HL-60 (cell line): Measurements from ENCODE around the gene MBTD1.
"Not testable (repeated sequence)": the region's sequence is repeated elsewhere in the genome, so short reads cannot be mapped to it uniquely, and the experiment has no call there.

ENCODE experiments used
- DNase-seq, 2 experiments: peaks; one replicate each; pipeline ENCODE4 v3.0.0-alpha.2; 2010 to 2020; ENCODE audit warnings: low read depth in 1 of 2, low spot score in 1 of 2
- H3K27ac ChIP-seq: fragments of 250-450 bp; sonication (Bioruptor Pico); replicated peaks from 2 replicates; pipeline ENCODE4 v1.5.1; 2020; ENCODE audit warnings: mild to moderate bottlenecking, moderate library complexity
- H3K27me3 ChIP-seq: fragments of 250-450 bp; sonication (Bioruptor Pico); 2 replicates; pipeline ENCODE4 v1.5.1; 2021; ENCODE audit warnings: mild to moderate bottlenecking, moderate library complexity; ENCODE audit not compliant: insufficient read depth, poor library complexity, severe bottlenecking
- H3K4me3 ChIP-seq: replicated peaks from 2 replicates; pipeline ENCODE4 v1.5.1; 2011; ENCODE audit warnings: mild to moderate bottlenecking, control low read depth, low read length; ENCODE audit not compliant: insufficient read depth
- CTCF ChIP-seq: IDR thresholded peaks from one replicate; pipeline ENCODE4 v1.5.1; 2011; ENCODE audit warnings: low read length, control low read depth, inconsistent platforms; ENCODE audit not compliant: insufficient read depth
- GABPA ChIP-seq: IDR thresholded peaks from 2 replicates; pipeline ENCODE4 v1.6.1; 2012; ENCODE audit warnings: low read depth
- POLR2AphosphoS5 ChIP-seq: IDR thresholded peaks from 2 replicates; pipeline ENCODE4 v1.6.1; 2012; ENCODE audit warnings: low read depth
- SPI1 ChIP-seq: IDR thresholded peaks from 2 replicates; pipeline ENCODE4 v1.6.1; 2012; ENCODE audit warnings: low read depth, mild to moderate bottlenecking, borderline replicate concordance
- TF ChIP-seq, protein P1 (sequence below): IDR thresholded peaks from 2 replicates; pipeline ENCODE4 v1.6.1; 2012; ENCODE audit warnings: low read depth; ENCODE audit not compliant: insufficient replicate concordance

Gene MBTD1

GRCh38 chr17:51184124-51184523, 75.7 kb downstream of the MBTD1 start:
- no peak for DNase-seq
- TF ChIP-seq GABPA (no peak), POLR2AphosphoS5 (no peak), CTCF (no peak), SPI1 (no peak)
- TF ChIP-seq, protein P1, sequence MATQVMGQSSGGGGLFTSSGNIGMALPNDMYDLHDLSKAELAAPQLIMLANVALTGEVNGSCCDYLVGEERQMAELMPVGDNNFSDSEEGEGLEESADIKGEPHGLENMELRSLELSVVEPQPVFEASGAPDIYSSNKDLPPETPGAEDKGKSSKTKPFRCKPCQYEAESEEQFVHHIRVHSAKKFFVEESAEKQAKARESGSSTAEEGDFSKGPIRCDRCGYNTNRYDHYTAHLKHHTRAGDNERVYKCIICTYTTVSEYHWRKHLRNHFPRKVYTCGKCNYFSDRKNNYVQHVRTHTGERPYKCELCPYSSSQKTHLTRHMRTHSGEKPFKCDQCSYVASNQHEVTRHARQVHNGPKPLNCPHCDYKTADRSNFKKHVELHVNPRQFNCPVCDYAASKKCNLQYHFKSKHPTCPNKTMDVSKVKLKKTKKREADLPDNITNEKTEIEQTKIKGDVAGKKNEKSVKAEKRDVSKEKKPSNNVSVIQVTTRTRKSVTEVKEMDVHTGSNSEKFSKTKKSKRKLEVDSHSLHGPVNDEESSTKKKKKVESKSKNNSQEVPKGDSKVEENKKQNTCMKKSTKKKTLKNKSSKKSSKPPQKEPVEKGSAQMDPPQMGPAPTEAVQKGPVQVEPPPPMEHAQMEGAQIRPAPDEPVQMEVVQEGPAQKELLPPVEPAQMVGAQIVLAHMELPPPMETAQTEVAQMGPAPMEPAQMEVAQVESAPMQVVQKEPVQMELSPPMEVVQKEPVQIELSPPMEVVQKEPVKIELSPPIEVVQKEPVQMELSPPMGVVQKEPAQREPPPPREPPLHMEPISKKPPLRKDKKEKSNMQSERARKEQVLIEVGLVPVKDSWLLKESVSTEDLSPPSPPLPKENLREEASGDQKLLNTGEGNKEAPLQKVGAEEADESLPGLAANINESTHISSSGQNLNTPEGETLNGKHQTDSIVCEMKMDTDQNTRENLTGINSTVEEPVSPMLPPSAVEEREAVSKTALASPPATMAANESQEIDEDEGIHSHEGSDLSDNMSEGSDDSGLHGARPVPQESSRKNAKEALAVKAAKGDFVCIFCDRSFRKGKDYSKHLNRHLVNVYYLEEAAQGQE: no peak
- Histone ChIP-seq H3K27me3 (no peaks in the 10 kb centered on the region), H3K4me3 (no peak overlapping the region), H3K27ac (no peak overlapping the region)

- Histone ChIP-seq H3K27me3 (no peaks in the 10 kb centered on the region), H3K27ac (no peak overlapping the region), H3K4me3 (no peak overlapping the region)
- no peak for DNase-seq
- no peak for TF ChIP-seq SPI1
- TF ChIP-seq, protein P1: no peak
- TF ChIP-seq CTCF: no peak
- no peak for TF ChIP-seq GABPA
- TF ChIP-seq POLR2AphosphoS5: no peak
Observed at GRCh38 chr17:51180486-51180885, 79.4 kb downstream of the MBTD1 start.

DNA sequence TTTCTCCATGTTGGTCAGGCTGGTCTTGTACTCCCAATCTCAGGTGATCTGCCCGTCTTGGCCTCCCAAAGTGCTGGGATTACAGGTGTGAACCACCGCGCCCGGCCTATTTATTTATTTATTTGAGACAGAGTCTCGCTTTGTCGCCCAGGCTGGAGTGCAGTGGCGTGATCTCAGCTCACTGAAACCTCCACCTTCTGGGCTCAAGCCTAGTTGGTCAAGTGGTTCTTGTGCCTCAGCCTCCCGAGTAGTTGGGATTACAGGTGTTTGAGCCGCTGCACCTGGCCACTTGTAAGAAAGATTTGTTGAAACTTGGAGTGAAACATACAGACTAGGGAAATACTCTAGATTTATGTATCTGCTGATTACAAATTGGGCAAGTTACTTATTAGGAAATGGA, 87.8 kb downstream of the MBTD1 start:
- H3K27ac ChIP-seq, H3K4me3 ChIP-seq, DNase-seq, H3K27me3 ChIP-seq: not testable (repeated sequence)

DNA sequence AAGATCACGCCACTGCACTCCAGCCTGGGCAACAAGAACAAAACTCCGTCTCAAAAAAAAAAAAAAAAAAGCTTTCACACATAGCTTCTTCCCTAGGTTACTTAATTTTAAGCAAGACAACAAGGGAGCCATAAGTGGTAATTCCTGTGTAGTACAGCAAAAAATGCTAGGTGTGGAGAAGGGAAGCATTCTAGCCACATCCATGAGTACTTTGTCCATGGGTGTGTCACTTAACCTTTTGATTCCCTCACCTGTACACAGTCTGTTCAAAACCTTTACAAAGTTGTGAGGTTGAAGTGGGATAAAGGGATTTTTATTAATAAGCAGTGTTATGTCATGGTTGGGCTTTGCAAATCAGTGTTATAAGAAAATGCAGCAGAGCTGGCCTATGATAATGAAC, 89.1 kb downstream of the MBTD1 start:
- no peak for TF ChIP-seq SPI1
- TF ChIP-seq, protein P1: no peak
- TF ChIP-seq CTCF: no peak
- no peak for TF ChIP-seq POLR2AphosphoS5
- no peak for TF ChIP-seq GABPA
- Histone ChIP-seq H3K4me3 (no peak overlapping the region), H3K27me3 (no peaks in the 10 kb centered on the region), H3K27ac (no peak overlapping the region)
- no peak for DNase-seq
